Loucy (cell line): ENCODE measurements around the gene PWP2.

Source experiments
- H2AFZ ChIP-seq: fragments of 200-600 bp; sonication (generic); 2 replicates; pipeline ENCODE4 v1.6.0; 2016; ENCODE audit warnings: antibody characterized with exemption, mild to moderate bottlenecking, low read length, moderate library complexity
- H3F3A ChIP-seq: fragments of 200-600 bp; 2 replicates; pipeline ENCODE4 v1.6.0; 2016; ENCODE audit warnings: antibody characterized with exemption, low read depth, mild to moderate bottlenecking
- H3K27me3 ChIP-seq: fragments of 200-600 bp; sonication (generic); 2 replicates; pipeline ENCODE4 v1.6.1; 2014; ENCODE audit warnings: low read length, mild to moderate bottlenecking; ENCODE audit not compliant: insufficient read depth, poor library complexity, severe bottlenecking
- H3K36me3 ChIP-seq: fragments of 200-600 bp; sonication (generic); 2 replicates; pipeline ENCODE4 v1.6.1; 2016; ENCODE audit warnings: low read length; ENCODE audit not compliant: insufficient read depth
- H3K4me1 ChIP-seq: fragments of 200-600 bp; sonication (generic); 2 replicates; pipeline ENCODE4 v1.5.1; 2014; ENCODE audit warnings: low read length, mild to moderate bottlenecking; ENCODE audit not compliant: insufficient read depth, poor library complexity, severe bottlenecking
- H3K4me2 ChIP-seq: fragments of 200-600 bp; sonication (generic); 2 replicates; pipeline ENCODE4 v1.6.0; 2014; ENCODE audit warnings: antibody characterized with exemption, low read length, low read depth, mild to moderate bottlenecking; ENCODE audit not compliant: poor library complexity, severe bottlenecking
- H3K4me3 ChIP-seq: fragments of 200-600 bp; sonication (generic); 2 replicates; pipeline ENCODE4 v1.5.1; 2014; ENCODE audit warnings: low read length, mild to moderate bottlenecking, mixed read lengths; ENCODE audit not compliant: poor library complexity, severe bottlenecking
- H3K79me2 ChIP-seq: fragments of 200-600 bp; sonication (generic); 2 replicates; pipeline ENCODE4 v1.6.1; 2014; ENCODE audit warnings: low read length; ENCODE audit not compliant: insufficient read depth
- H3K9ac ChIP-seq: fragments of 200-600 bp; sonication (generic); 2 replicates; pipeline ENCODE4 v1.6.0; 2014; ENCODE audit warnings: mild to moderate bottlenecking, low read depth, low read length, moderate library complexity; ENCODE audit not compliant: poor library complexity, severe bottlenecking
- H3K9me2 ChIP-seq: fragments of 200-600 bp; sonication (generic); replicated peaks from 2 replicates; pipeline ENCODE4 v1.6.1; 2016; ENCODE audit warnings: low read depth, low read length, mixed read lengths
- H3K9me3 ChIP-seq: fragments of 200-600 bp; sonication (generic); 2 replicates; pipeline ENCODE4 v1.6.1; 2014; ENCODE audit warnings: mild to moderate bottlenecking, antibody characterized with exemption, low read length, low read depth; ENCODE audit not compliant: insufficient read depth
- H4K20me1 ChIP-seq: fragments of 200-600 bp; sonication (generic); 2 replicates; pipeline ENCODE4 v1.6.0; 2014; ENCODE audit warnings: antibody characterized with exemption, low read length, mild to moderate bottlenecking; ENCODE audit not compliant: insufficient read depth, poor library complexity, severe bottlenecking
- CTCF ChIP-seq: fragments of 200-600 bp; sonication (generic); conservative IDR thresholded peaks from 2 replicates; pipeline ENCODE4 v1.5.1; 2014; ENCODE audit warnings: mild to moderate bottlenecking, antibody characterized with exemption, low read length
- EZH2phosphoT487 ChIP-seq: fragments of 200-600 bp; IDR thresholded peaks from 2 replicates; pipeline ENCODE4 v1.6.1; 2018; ENCODE audit warnings: antibody characterized with exemption, mild to moderate bottlenecking, moderate library complexity, borderline replicate concordance

Gene PWP2

GRCh38 chr21:44072111-44072510, 35.1 kb upstream of the PWP2 start:
- Histone ChIP-seq H2AFZ (no peak overlapping the region), H3K79me2 (peaks cover 7% of the 10 kb centered on the region; the same call in 1 of the 2 replicates), H3K9me2 (no peaks in the 10 kb centered on the region)

GRCh38 chr21:44074315-44074958, 32.8 kb upstream of the PWP2 start:
- no peaks in the 10 kb centered on the region for H3K27me3 ChIP-seq
- H3K36me3 ChIP-seq = peaks cover 85% of the 10 kb centered on the region; the same call in 1 of the 2 replicates
- H2AFZ ChIP-seq = no peak overlapping the region
- H3K4me3 ChIP-seq = no peak overlapping the region
- H4K20me1 ChIP-seq = no peaks in the 10 kb centered on the region
- no peak overlapping the region for H3K9ac ChIP-seq
- H3K4me1 ChIP-seq = no peaks in the 10 kb centered on the region
- H3K4me2 ChIP-seq = no peak overlapping the region
- H3K9me2 ChIP-seq = no peaks in the 10 kb centered on the region
- H3F3A ChIP-seq = no peaks in the 10 kb centered on the region
- no peaks in the 10 kb centered on the region for H3K9me3 ChIP-seq
- H3K79me2 ChIP-seq = peaks cover 6% of the 10 kb centered on the region; the same call in 1 of the 2 replicates
- TF ChIP-seq CTCF = no peak
- TF ChIP-seq EZH2phosphoT487 = no peak

More at GRCh38 chr21:44072111-44072510, 35.1 kb upstream of the PWP2 start:
- H3K4me2 ChIP-seq = no peak overlapping the region
- peaks cover 79% of the 10 kb centered on the region; the same call in 1 of the 2 replicates for H3K36me3 ChIP-seq
- H3K4me3 ChIP-seq = no peak overlapping the region
- H3K27me3 ChIP-seq = no peaks in the 10 kb centered on the region
- no peaks in the 10 kb centered on the region for H3K4me1 ChIP-seq
- no peaks in the 10 kb centered on the region for H4K20me1 ChIP-seq
- H3K9me3 ChIP-seq = no peaks in the 10 kb centered on the region
- no peaks in the 10 kb centered on the region for H3F3A ChIP-seq
- H3K9ac ChIP-seq = no peak overlapping the region
- TF ChIP-seq CTCF (no peak), EZH2phosphoT487 (no peak)

DNA sequence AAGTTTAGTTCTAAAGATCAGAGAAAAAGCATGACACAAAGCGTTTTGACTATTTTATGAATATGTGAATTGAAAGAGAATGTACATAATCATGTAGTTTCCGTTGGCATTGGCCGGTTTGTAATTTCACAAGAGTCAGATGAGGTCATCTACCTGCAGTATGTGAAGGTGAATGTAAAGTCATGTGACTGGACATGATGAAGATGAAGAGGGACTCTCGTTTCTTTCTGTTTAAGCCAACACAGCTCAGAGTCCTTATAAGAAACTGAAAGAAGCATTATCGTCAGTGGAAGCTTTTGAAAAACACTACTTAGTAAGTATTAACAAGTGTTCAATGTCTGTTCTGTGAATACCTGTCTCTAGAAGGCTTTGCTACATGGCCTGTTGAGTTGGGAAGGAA, 30.9 kb upstream of the PWP2 start:
- no peaks in the 10 kb centered on the region for H3K9me3 ChIP-seq
- no peaks in the 10 kb centered on the region for H3K27me3 ChIP-seq
- peaks cover 89% of the 10 kb centered on the region; the same call in 1 of the 2 replicates for H3K36me3 ChIP-seq
- no peaks in the 10 kb centered on the region for H4K20me1 ChIP-seq
- no peak overlapping the region for H3K4me2 ChIP-seq
- H2AFZ ChIP-seq = no peak overlapping the region
- no peak overlapping the region for H3K9ac ChIP-seq
- no peaks in the 10 kb centered on the region for H3K4me1 ChIP-seq
- no peaks in the 10 kb centered on the region for H3F3A ChIP-seq
- H3K79me2 ChIP-seq = no peaks in the 10 kb centered on the region
- H3K4me3 ChIP-seq = no peak overlapping the region
- H3K9me2 ChIP-seq = no peaks in the 10 kb centered on the region
- TF ChIP-seq CTCF (no peak), EZH2phosphoT487 (no peak)
